Measurements from ENCODE around the gene ERMN. TPM values are rescaled to one million over a fixed set of nuclear protein-coding genes. Genes with fewer than 3 reads are reported as not detected.

ERMN gene
- total RNA-seq, 1 donor from 2014 or later, result not detected

GRCh38 chr2:157271590-157272203, 53.9 kb downstream of the ERMN start:
- no peak for DNase-seq (ENCODE audit: extremely low spot score, unreplicated experiment)
- Mint-ChIP-seq H3K36me3 (ENCODE audit: unreplicated experiment) (no peaks in the 10 kb centered on the region), H3K9me3 (ENCODE audit: unreplicated experiment) (peaks cover 6% of the 10 kb centered on the region), H3K27me3 (ENCODE audit: unreplicated experiment) (peaks cover under 1% of the 10 kb centered on the region), H3K4me3 (ENCODE audit: unreplicated experiment) (no peak overlapping the region), H3K4me1 (ENCODE audit: unreplicated experiment) (no peaks in the 10 kb centered on the region), H3K27ac (ENCODE audit: unreplicated experiment) (no peak overlapping the region)
- no peak for TF ChIP-seq CTCF (IDR thresholded peaks at IDR 0.05)

- peaks cover 6% of the 10 kb centered on the region for H3K4me1 Mint-ChIP-seq (ENCODE audit: unreplicated experiment)
- H3K9me3 Mint-ChIP-seq (ENCODE audit: unreplicated experiment), result peaks cover 3% of the 10 kb centered on the region
- no peak for TF ChIP-seq CTCF (IDR thresholded peaks at IDR 0.05)
- H3K36me3 Mint-ChIP-seq (ENCODE audit: unreplicated experiment), result no peaks in the 10 kb centered on the region
- H3K27me3 Mint-ChIP-seq (ENCODE audit: unreplicated experiment), result no peaks in the 10 kb centered on the region
- no peak overlapping the region for H3K27ac Mint-ChIP-seq (ENCODE audit: unreplicated experiment)
- no peak overlapping the region for H3K4me3 Mint-ChIP-seq (ENCODE audit: unreplicated experiment)
- DNase-seq (ENCODE audit: extremely low spot score, unreplicated experiment), result no peak
Observed at GRCh38 chr2:157269922-157270321, 55.7 kb downstream of the ERMN start.

- Mint-ChIP-seq H3K4me1 (ENCODE audit: unreplicated experiment) (peaks cover 14% of the 10 kb centered on the region), H3K9me3 (ENCODE audit: unreplicated experiment) (no peaks in the 10 kb centered on the region), H3K27ac (ENCODE audit: unreplicated experiment) (no peak overlapping the region), H3K36me3 (ENCODE audit: unreplicated experiment) (no peaks in the 10 kb centered on the region), H3K27me3 (ENCODE audit: unreplicated experiment) (no peaks in the 10 kb centered on the region), H3K4me3 (ENCODE audit: unreplicated experiment) (no peak overlapping the region)
- no peak for TF ChIP-seq CTCF (IDR thresholded peaks at IDR 0.05)
- DNase-seq (ENCODE audit: extremely low spot score, unreplicated experiment), result no peak
Observed at GRCh38 chr2:157269060-157269459, 56.6 kb downstream of the ERMN start.

Other genes with a start within 250 kb of the ERMN start
- 5.0 and 5.3 TPM in 2 replicates for gene GALNT5, start 68.1 kb downstream of the ERMN start, total RNA-seq
- 0.64 and 0.76 TPM in 2 replicates for gene CYTIP, start 118.3 kb upstream of the ERMN start, total RNA-seq

Measured in osteocyte (in vitro differentiated cells).